Activated CD4-positive, alpha-beta T cell treated with anti-CD3 and anti-CD28 coated beads, Interleukin-2, amount 10 ng/mL, durations not matched to agents 7 days and 5 days (primary cell): ENCODE data around the gene KIF27. TPM values are rescaled to one million over a fixed set of nuclear protein-coding genes. Genes with fewer than 3 reads are reported as not detected.
"Not testable (repeated sequence)": the region's sequence is repeated elsewhere in the genome, so short reads cannot be mapped to it uniquely, and the experiment has no call there.

Source experiments
- CTCF ChIA-PET: fragments of 350-600 bp; sonication (Branson Sonifier 250); formaldehyde crosslinking; loops from one replicate; lab custom pipeline; 2021; ENCODE audit warnings: antibody characterized with exemption; lab: Charles Lee
- POLR2A ChIA-PET: fragments of 350-600 bp; sonication (Branson Sonifier 250); formaldehyde crosslinking; loops from one replicate; lab custom pipeline; 2021; ENCODE audit warnings: antibody characterized with exemption; lab: Charles Lee
- DNase-seq: peaks from one replicate; pipeline ENCODE4 v3.0.0-alpha.2; 2020
- H3K27ac Mint-ChIP-seq: one replicate; pipeline ENCODE4 v1.8.0; 2021; ENCODE audit warnings: mild to moderate bottlenecking, moderate library complexity, mixed read lengths
- H3K27me3 Mint-ChIP-seq: one replicate; pipeline ENCODE4 v1.8.0; 2021; ENCODE audit warnings: mixed read lengths
- H3K36me3 Mint-ChIP-seq: one replicate; pipeline ENCODE4 v1.8.0; 2021; ENCODE audit warnings: low read depth, mixed read lengths
- H3K4me1 Mint-ChIP-seq: one replicate; pipeline ENCODE4 v1.8.0; 2021; ENCODE audit warnings: mixed read lengths
- H3K4me3 Mint-ChIP-seq: one replicate; pipeline ENCODE4 v1.8.0; 2021; ENCODE audit warnings: mild to moderate bottlenecking, moderate library complexity, mixed read lengths
- H3K9me3 Mint-ChIP-seq: one replicate; pipeline ENCODE4 v1.8.0; 2021; ENCODE audit warnings: mixed read lengths
- total RNA-seq, 2 experiments: library from RNA; stranded (reverse); gene quantifications; one replicate each; pipeline ENCODE4 v1.2.3, GENCODE V29; 2021

Gene KIF27
- total RNA-seq, 2 experiments from 2014 or later: 3.2 to 3.8 TPM

DNA sequence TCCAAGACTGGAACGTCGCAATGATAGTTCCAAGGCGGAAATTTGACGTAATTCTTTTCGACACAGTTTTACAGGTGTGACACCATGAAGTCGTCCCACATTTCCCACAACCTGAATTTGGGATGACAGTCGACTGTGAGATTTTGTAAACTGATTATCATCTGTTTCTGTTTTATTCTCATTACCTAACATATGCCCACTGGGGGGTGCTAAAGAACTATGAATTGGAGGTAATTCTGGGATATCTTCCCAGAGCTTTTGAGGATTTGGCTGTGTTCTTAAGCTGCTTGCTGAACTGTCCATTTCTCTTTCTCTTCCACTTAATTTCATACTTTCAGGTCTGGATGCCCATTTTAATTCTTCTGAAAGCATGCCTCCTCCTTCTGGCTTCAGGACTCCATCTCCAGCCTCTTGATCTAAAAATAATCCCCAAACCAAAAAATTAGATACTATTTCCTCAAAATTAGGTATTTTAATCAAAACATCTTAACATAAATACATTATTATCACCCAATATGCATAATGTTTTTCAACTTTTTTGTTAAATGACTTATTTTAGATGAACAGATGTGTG, 84.1 kb downstream of the KIF27 start:
- H3K9me3 Mint-ChIP-seq, H3K27ac Mint-ChIP-seq, CTCF ChIA-PET, POLR2A ChIA-PET, H3K4me3 Mint-ChIP-seq, H3K36me3 Mint-ChIP-seq, H3K4me1 Mint-ChIP-seq, DNase-seq, H3K27me3 Mint-ChIP-seq: not testable (repeated sequence)

DNA sequence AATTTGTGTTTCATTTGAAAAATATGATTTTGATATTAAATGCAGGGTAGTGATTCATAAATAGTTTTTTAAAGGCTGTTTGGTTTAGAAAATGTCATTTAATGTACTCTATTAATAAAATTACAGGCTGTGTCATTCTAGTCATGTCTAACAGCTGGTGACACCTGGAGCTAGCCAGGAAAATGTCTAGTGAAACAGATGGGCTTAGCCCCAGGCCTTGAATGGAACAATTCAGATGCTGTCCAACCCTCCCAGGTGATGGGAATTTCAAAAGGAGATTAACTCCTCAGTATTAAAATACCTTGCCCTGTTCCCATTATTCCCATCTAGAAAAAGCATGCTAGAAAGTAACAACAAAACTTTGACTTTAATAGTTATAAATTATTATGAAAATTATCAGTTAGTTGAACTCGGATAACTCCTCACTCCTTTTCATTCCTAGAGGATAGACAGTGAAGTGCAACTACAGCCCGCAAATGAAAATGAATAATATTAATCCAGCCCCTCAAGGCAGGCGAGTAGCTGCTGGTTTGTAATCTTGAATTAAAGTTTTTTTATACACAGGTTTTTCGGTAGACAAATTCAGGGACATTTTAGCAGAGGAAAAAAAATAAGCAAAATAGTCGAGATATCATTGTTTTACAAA, 90.7 kb downstream of the KIF27 start:
- H3K4me3 Mint-ChIP-seq, CTCF ChIA-PET, H3K4me1 Mint-ChIP-seq, H3K36me3 Mint-ChIP-seq, H3K27ac Mint-ChIP-seq, POLR2A ChIA-PET, H3K9me3 Mint-ChIP-seq, DNase-seq: not testable (repeated sequence)
- peaks cover 12% of the 10 kb centered on the region for H3K27me3 Mint-ChIP-seq

DNA sequence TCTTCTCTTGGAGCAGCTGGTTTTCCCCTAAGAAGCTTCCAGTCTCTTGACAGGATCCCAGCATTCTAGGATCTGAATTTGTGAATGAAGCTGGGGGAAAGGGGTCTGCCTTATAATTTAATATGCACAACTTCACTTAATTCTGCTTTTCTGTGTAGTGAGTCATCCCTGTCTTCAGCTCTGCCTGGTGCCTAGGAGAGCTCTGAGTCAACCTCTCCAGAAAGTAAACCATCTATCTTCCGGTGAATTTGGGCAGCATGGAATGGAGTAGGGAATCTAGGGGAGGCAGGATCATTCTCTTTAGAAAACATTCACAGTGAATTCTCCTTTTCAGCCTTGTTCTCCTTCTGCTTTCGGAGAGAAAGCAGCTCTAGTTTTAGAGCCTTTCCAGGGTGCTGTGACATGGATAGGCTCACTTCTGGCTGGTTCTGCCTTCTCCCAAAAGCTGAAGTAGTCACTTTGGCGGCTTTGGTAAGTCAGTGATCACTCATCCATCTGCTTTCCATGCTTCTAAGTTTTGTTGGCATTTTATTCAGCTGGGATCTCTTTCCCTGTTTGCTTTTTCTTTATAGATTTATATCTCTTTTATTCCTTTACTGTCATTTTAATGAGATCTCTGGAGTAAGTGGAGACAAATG, 96.1 kb downstream of the KIF27 start:
- H3K27me3 Mint-ChIP-seq: peaks cover 12% of the 10 kb centered on the region
- POLR2A ChIA-PET, H3K9me3 Mint-ChIP-seq, H3K27ac Mint-ChIP-seq, H3K4me3 Mint-ChIP-seq, H3K4me1 Mint-ChIP-seq, CTCF ChIA-PET, H3K36me3 Mint-ChIP-seq, DNase-seq: not testable (repeated sequence)

DNA sequence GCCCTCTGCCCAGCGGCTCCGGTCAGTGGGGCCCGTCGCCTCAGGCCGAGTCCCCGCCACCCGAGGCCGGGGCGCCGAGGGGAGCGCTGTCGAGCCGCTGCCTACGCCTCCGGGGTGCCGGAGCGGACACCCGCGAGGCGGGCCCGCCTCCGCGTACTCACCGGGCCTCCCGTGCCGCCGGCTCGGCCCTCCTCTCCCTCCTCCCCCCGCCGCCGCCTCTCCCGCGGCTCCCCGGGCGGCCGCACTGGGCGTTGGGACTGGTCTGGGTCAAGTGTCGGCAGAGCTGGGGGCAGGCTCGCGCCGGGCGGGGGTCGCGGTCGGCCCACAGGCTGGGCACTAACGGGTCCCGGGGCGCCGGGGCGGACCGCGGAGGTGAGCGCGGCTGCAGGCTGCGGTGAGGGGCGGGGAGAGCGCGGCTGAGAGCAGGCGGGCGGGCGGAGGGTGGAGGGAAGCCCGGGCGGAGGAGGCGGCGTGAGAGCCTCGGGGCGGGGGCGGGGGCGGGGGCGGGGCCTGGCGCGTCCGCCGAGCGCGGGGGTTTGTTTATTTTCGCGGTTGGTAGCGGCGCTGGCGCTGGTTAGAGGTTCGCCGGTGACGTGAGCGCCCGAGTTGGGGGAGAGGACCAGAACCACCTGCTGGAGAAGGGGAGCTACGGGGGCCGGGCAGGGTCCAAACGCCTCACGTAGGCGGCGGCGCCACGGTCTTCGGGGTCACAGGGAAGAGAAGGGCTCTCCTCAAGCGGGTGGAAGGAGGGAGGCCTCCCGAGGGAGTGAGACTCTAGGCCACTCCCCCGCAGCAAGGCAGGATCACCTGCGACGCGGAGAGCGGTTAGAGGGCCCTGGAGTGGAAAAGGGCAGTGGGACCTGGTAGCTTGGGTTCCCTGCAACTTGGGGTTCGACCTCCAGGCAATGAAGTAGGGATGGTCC, 103.6 kb downstream of the KIF27 start, which contains the start of gene GKAP1:
Gene GKAP1, minus strand, starts transcription at position 414 of the 923 bp plus-strand sequence. CDS start 11,252 bp downstream, outside the sequence.
- H3K36me3 Mint-ChIP-seq, POLR2A ChIA-PET, CTCF ChIA-PET, H3K9me3 Mint-ChIP-seq, H3K27me3 Mint-ChIP-seq: not testable (repeated sequence)
- peak; percentile 77 for DNase-seq
- H3K4me1 Mint-ChIP-seq: peaks cover 14% of the 10 kb centered on the region
- H3K27ac Mint-ChIP-seq: peak within 1 kb of the TSS; percentile 82
- H3K4me3 Mint-ChIP-seq: peak within 1 kb of the TSS; percentile 78

DNA sequence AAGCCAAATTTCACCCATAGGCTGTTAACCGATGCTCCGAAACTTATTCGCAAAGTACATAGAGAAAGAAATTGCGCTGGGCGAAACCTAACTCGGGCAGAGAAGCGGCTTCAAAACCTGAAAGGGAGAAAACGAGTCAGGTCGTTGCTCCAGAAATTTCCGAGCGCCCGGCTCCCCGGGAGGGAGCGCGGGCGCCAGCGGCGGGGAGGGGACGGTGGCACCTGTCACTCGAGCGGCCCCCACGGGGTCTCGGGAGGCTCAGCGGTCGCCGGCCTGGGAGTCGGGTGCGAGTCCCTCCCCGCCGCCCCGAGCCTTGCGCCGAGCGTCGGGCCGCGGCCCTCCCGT, 104.2 kb downstream of the KIF27 start:
- H3K9me3 Mint-ChIP-seq, H3K36me3 Mint-ChIP-seq, H3K27me3 Mint-ChIP-seq, POLR2A ChIA-PET, CTCF ChIA-PET: not testable (repeated sequence)
- DNase-seq: peak; percentile 38
- peaks cover 14% of the 10 kb centered on the region for H3K4me1 Mint-ChIP-seq
- H3K27ac Mint-ChIP-seq: peak overlapping the region; percentile 82
- peak overlapping the region; percentile 76 for H3K4me3 Mint-ChIP-seq

DNA sequence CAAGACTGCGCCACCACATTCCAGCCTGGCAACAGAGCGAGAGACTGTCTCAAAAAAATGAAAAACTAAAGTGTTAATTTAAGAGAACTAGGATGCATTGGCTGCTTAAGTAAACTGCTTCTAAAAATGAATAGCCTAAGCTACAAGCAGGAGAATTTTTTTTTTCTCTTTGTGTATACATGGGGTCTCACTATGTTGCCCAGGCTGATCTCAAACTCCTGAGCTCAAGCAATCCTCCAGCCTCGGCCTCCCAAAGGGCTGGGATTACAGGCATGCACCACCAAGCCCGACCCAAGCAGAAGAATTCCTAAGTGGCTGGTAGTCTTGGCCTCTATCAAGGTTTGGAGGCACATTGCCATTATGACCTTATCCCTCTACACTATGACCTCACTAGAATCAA, 106.1 kb downstream of the KIF27 start:
- POLR2A ChIA-PET, DNase-seq, H3K27me3 Mint-ChIP-seq, H3K36me3 Mint-ChIP-seq, H3K4me3 Mint-ChIP-seq, CTCF ChIA-PET, H3K9me3 Mint-ChIP-seq, H3K27ac Mint-ChIP-seq: not testable (repeated sequence)
- H3K4me1 Mint-ChIP-seq: peaks cover 14% of the 10 kb centered on the region

DNA sequence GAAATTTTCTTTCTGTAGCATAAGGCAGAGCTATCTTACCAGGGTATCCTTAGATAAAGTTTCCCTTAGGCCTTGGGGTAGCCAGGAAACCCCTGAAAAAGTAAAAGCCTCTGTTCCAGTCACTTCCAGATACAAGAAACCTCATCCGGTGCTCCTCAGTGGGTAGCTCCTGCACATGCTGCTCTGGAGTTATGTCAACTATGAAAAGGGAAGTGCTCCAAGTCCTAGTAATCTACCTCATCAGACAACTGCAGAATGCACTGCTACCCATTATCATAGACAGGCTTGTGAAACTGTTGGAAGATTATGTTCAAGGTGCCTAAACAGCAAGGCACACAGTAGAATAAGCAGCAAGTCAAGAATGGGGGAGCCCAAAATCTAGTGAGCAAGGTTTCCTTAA, 112.0 kb downstream of the KIF27 start:
- H3K36me3 Mint-ChIP-seq, CTCF ChIA-PET, H3K27ac Mint-ChIP-seq, DNase-seq, H3K4me3 Mint-ChIP-seq, H3K9me3 Mint-ChIP-seq, H3K4me1 Mint-ChIP-seq, H3K27me3 Mint-ChIP-seq, POLR2A ChIA-PET: not testable (repeated sequence)

DNA sequence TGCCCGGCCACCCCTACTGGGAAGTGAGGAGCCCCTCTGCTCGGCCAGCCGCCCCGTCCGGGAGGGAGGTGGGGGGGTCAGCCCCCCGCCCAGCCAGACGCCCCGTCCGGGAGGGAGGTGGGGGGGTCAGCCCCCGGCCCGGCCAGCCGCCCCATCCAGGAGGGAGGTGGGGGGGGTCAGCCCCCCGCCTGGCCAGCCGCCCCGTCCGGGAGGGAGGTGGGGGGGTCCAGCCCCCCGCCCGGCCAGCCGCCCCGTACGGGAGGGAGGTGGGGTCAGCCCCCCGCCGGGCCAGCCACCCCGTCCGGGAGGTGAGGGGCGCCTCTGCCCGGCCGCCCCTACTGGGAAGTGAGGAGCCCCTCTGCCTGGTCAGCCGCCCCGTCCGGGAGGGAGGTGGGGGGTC, 116.8 kb downstream of the KIF27 start:
- H3K4me1 Mint-ChIP-seq, POLR2A ChIA-PET, H3K27ac Mint-ChIP-seq, H3K27me3 Mint-ChIP-seq, H3K36me3 Mint-ChIP-seq, H3K4me3 Mint-ChIP-seq, H3K9me3 Mint-ChIP-seq, CTCF ChIA-PET, DNase-seq: not testable (repeated sequence)

DNA sequence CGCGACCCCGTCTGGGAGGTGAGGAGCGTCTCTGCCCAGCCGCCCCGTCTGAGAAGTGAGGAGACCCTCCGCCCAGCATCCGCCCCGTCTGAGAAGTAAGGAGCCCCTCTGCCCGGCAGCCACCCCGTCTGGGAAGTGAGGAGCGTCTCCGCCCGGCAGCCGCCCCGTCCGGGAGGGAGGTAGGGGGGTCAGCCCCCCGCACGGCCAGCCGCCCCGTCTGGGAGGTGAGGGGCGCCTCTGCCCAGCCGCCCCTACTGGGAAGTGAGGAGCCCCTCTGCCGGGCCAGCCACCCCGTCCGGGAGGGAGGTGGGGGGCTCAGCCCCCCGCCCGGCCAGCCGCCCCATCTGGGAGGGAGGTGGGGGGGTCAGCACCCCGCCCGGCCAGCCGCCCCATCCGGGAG, 117.3 kb downstream of the KIF27 start:
- H3K36me3 Mint-ChIP-seq, H3K27me3 Mint-ChIP-seq, CTCF ChIA-PET, H3K27ac Mint-ChIP-seq, POLR2A ChIA-PET, H3K4me3 Mint-ChIP-seq, H3K9me3 Mint-ChIP-seq, H3K4me1 Mint-ChIP-seq, DNase-seq: not testable (repeated sequence)

DNA sequence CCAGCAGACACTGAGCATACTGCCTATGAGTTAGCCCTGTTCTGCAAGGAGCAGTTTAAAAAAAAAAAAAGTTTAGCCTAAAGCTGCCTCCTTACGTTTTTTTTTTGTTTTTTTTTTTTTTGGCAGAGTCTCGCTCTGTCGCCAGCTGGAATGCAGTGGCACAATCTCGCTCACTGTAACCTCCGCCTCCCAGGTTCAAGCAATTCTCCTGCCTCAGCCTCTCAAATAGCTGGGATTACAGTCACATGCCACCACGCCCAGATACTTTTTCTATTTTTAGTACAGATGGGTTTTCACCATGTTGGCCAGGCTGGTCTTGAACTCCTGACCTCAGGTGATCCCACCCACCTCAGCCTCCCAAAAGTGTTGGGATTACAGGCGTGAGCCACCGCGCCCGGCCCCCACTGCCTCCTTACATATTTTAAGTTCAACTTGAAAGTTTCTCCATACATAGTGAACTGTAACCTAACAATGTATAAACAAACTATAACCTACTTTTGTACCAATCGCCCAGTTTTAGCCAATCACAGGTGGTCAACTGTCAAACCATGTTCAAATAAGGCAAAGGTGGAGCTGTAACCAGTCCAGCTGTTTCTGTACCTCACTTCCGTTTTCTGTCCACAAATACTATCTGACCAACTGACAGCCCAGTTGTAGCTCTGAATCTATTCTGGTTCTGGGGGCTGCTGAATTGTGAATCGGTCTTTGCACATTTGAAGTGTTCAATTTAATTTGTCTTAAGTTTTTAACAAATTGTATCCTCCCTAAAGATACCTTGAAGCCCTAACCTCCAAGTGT, 120.8 kb downstream of the KIF27 start:
- no peak for DNase-seq
- Mint-ChIP-seq H3K4me1 (no peaks in the 10 kb centered on the region), H3K36me3 (peaks cover 3% of the 10 kb centered on the region), H3K27ac (no peak overlapping the region), H3K4me3 (no peak overlapping the region), H3K9me3 (no peaks in the 10 kb centered on the region), H3K27me3 (no peaks in the 10 kb centered on the region)
- POLR2A ChIA-PET: no interaction called here
- CTCF ChIA-PET: no interaction called here

DNA sequence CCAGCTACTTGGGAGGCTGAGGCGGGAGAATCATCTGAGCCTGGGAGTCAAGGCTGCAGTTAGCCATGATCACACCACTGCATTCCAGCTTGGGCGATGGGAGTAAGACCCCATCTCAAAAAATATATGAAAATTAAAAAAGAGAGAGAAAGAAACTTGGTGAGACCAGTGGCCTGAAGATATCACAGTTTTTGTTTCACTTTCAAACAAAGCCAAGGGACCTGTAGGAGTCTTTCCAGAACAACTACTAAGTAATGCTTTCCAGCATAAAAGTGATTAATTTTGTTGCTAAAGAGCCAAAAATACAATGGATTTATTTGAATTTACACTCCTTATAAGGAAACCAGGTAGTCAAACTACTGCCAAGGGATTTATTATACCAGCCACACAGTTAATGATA, 127.2 kb downstream of the KIF27 start:
- CTCF ChIA-PET: no interaction called here
- Mint-ChIP-seq H3K36me3 (peaks cover 3% of the 10 kb centered on the region), H3K9me3 (no peaks in the 10 kb centered on the region), H3K27me3 (no peaks in the 10 kb centered on the region), H3K4me3 (no peak overlapping the region), H3K27ac (no peak overlapping the region), H3K4me1 (peaks cover 7% of the 10 kb centered on the region)
- no peak for DNase-seq
- POLR2A ChIA-PET: no interaction called here

DNA sequence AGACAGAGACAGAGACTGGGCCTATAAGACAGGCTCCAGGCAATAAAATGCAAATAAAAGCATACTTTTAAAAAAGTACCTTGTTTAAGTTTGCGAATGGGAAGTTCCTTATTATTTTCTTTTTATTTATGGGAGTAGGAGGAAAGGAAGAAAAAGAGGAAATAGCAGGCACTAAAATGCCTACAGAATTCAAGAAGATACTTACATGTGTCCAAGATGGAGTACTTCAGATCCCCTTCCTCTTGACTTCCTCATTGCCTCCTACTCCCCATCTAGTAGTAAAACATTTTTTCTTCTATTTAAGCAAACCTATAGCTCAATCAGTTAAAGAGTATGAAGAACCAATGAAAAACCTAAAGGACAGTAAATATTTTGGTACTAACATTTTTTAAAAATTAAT, 128.5 kb downstream of the KIF27 start:
- Mint-ChIP-seq H3K36me3 (no peaks in the 10 kb centered on the region), H3K4me3 (no peak overlapping the region), H3K9me3 (no peaks in the 10 kb centered on the region), H3K27me3 (no peaks in the 10 kb centered on the region), H3K27ac (no peak overlapping the region), H3K4me1 (peaks cover 7% of the 10 kb centered on the region)
- no peak for DNase-seq
- POLR2A ChIA-PET: no interaction called here
- CTCF ChIA-PET: no interaction called here
